Activated CD4-positive, alpha-beta T cell treated with anti-CD3 and anti-CD28 coated beads, Interleukin-2, amount 50 U/mL, for 48 hours (primary cell): ENCODE data around the gene ATG3.
"Not testable (repeated sequence)": the region's sequence is repeated elsewhere in the genome, so short reads cannot be mapped to it uniquely, and the experiment has no call there.

Experiments
- DNase-seq, 2 experiments: peaks; one replicate each; pipeline ENCODE4 v3.0.0-alpha.2; 2020

The ATG3 gene

GRCh38 chr3:112561734-112562529, at the start of gene ATG3, which contains the start of gene SLC35A5:
TSS of gene ATG3 (minus strand) at chr3:112561962. CDS start at chr3:112561528, 434 bp downstream.
TSS of gene SLC35A5 (plus strand) at chr3:112562045. CDS start at chr3:112563404, 1,359 bp downstream.
- DNase-seq = peak; percentile 98 to 99

DNA sequence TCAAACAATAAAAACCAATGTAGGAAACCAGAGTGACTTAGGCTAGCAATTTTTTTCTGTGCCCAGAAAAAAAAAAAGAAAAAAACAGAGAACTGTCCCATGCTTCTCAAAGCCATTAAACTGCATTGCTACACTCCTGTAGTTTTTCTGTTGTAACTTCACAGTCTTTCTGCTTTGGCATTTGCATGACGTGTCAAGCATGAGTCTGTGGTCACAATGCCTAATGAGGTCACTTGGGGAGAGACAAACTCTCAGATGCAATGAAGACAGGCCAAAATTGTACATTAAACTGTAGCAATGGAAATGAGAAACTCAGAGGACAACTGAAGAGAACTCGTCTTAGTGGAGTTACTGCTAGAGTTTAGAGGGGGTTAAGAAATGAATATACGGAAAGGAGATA, 48.4 kb upstream of the ATG3 start:
- DNase-seq = no peak

DNA sequence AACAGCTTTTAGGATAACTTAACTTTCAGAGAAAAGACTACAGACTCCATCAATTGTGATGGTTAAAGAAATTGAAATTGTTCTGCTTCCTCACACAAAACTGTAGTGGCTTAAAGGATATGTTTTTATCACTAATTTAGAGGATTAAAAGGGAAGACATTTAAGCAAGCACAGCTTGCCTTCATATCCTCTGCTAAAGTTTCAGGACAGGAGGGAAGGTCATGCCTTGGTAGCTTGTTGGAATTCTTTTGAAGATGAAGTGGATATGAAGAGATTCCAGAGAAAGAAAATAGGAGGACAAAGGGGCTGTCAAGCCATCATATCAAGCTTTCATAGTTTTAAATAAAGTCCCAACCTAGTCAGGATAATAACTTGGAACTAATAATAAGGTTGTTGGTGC, 46.1 kb upstream of the ATG3 start:
- no peak for DNase-seq

- no peak for DNase-seq
Measured at GRCh38 chr3:112606098-112606497, 44.3 kb upstream of the ATG3 start.

- DNase-seq = no peak
Measured at GRCh38 chr3:112605285-112605684, 43.5 kb upstream of the ATG3 start.

DNA sequence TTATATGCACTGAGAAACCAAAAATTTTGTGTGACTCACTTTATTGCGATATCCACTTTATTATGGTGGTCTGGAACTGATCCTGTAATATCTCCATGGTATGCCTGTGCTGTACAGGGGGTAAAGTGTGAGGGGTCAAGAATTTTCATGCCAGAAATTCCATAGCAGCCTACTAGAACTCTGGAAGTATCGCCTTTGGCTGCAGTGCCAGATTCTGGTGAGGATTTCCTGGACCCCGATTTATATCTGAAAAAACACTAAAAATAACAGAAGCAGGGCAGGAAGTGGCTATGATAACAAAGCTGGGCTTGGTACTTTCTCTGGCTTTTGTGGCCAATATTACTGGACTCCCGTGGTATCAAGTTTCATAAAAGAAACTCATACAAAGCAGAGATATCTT, 42.8 kb upstream of the ATG3 start:
- DNase-seq = no peak

DNA sequence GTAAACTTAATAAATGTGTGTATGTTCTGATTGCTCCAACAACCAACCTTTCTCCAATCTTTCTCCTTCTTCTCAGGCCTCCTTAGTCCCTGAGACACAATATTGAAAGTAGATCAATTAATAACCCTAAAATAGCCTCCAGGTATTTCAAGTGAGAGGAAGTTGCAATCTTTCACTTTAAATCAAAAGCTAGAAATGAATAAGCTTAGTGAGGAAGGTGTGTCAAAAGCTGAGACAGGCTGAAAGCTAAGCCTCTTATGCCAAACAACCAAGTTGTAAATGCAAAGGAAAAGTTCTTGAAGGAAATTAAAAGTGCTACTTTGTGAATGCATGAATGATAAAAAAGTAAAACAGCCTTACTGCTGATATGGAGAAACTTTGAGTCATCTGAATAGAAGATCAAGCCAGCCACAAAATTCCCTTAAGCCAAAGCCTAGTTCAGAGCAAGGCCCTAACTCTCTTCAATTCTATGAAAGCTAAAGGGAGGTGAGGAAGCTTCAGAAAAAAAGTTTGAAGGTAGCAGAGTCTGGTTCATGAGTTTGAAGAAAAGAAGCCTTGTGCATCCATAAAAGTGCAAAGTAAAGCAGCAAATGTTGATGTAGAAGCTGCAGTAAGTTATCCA, 40.6 kb upstream of the ATG3 start:
- DNase-seq = no peak

DNA sequence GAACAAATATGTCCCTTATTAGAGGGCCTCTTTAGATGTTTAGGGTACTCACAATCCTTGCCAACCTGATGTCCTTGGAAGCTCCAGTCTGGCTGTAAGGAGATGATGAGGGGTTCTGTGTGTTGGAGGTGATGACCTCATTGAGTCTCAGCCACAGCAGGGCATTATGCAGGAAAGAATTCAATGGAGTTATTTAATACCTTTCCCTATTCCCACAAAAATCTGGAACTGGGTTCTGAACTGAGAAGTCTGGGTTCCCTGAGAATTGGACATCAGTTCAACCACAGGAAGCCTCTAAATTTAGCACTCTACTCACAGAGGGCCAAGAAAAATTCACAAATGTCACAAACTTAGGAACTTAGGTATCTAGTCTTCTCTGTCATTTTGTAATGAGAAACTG, 37.0 kb upstream of the ATG3 start:
- DNase-seq = no peak

DNA sequence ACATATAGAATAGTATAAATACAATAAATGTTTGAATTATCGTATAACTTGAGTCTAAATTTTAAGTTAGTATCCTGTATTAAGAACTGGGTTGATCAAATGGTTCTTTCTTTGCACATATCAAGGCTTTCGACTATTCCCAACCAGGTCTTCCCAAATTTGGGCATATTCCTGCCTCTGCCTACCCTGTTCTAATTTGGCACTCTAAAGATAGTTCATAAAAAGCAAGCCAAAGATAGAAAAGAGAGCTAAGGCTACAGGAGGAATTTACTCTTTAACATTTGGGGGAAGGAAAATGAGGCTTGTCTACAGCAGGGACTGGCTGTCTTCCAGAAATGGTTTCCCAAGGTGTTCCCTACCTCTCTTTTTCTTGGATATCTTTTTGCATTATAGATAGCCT, 36.2 kb upstream of the ATG3 start:
- DNase-seq = no peak

- DNase-seq = no peak
Measured at GRCh38 chr3:112594856-112595255, 33.1 kb upstream of the ATG3 start.

DNA sequence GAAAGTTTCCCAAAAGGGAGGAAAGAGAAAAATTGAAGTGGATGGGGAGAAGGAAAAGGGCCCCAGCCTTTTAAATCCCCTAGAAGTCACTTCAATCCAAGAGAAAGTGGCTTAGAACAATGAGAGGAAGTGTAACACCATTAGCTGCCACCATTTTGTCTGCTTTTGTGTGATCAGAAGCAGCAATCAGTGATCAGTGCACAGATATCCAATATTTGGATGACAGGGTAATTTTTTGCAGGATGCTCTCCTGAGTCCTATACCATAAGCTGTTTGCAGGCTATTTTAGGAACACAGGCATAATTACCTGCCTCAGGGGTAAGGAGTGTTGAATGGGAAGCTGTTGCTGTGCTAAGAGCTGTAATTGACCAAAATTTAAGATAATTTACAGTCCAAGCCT, 31.5 kb upstream of the ATG3 start:
- DNase-seq = no peak

GRCh38 chr3:112587336-112587735, 25.6 kb upstream of the ATG3 start:
- no peak for DNase-seq

- DNase-seq = no peak
Measured at GRCh38 chr3:112585782-112586181, 24.0 kb upstream of the ATG3 start.

GRCh38 chr3:112583105-112583504, 21.3 kb upstream of the ATG3 start:
- DNase-seq = no peak

- peak; percentile 7 to 32 for DNase-seq
Measured at GRCh38 chr3:112582244-112582874, 20.6 kb upstream of the ATG3 start.

DNA sequence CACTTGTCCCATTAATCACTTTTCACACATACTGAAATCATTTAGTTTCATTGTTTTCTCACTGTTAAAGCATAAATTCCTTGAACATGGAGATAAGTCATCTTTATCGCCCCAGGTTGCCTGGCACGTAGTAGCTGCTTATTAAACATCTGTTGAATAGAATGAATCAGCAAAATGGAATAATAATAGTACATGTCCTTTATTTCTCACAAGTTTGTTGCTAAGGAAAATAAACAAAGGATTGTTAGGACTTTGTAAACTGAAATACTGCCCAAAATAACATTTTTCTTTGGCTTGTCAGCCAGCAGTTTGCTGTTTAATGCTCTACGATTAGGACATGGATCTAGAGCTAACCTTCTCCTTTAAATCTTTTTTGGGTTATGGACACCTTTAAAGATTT, 17.9 kb upstream of the ATG3 start:
- DNase-seq = no peak

DNA sequence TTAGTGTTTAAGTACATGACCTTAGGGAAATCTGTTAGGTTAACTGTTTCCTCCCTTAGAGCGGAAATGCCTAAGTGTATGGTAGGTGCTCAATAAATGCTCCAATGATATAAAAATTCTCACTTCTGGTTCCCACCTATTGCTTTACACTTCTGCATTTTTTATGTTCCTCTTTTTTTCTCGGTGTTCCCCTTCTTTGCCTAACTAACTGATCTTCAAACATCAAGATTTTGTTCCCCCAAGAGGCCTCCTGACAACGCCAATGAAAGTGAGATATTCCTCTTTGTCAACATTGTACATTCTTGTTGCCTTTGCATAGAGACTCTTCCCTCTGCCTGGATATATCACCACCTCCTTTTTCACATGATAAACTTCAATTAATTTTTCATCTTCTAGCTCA, 17.5 kb upstream of the ATG3 start:
- no peak for DNase-seq

- no peak for DNase-seq
Measured at GRCh38 chr3:112572701-112573100, 10.9 kb upstream of the ATG3 start.

DNA sequence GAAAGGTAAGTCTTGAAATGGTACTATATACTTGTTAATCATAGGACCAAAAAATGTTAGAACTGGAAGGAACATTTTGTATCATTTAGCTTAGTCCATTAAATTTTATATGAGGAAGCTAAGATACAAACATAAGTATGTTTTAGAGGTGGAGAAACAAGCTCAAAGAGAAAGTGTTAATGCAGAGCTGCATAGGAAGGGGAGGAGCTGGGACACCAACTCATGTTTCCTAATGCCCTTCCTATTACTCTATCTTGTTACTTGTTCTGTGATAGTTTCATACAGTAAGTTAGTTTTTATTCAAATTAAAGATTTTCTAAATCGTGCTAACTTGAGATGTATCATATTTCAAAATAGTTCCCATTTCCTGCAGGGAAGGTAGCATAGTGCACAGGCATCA, 7.5 kb upstream of the ATG3 start:
- DNase-seq = no peak

- DNase-seq = no peak
Measured at GRCh38 chr3:112568642-112569041, 6.9 kb upstream of the ATG3 start.

DNA sequence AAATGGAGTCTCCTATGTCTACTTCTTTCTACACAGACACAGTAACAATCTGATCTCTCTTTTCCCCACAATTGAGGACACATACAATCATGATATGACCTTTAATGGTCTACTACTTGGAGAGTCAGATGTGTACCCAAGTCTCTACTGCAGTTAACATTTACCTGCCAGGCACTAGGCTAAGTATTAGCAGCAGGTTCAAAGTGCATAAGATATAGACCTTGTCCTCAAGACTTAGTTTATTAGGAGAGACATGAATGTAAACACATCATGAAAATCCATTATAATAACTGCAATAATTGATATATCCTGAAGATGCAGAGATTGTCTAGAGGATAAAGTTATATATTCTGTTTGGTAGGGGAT, 3.2 kb upstream of the ATG3 start:
- no peak for DNase-seq

GRCh38 chr3:112564247-112564939, 2.6 kb upstream of the ATG3 start:
- not testable (repeated sequence) for DNase-seq

DNA sequence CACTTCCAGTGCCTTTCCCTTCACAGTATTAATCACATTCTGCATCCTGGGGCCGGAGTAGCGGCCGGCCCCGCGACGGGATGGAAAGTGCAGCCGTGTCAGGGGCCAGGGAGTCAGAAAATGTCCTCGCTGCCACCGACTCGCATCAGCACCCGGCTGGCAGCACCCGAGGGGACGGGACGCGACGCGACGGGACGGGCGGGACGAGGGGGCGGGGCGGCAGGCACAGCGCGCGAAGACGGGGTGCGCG, 353 bp downstream of the ATG3 start:
- DNase-seq = peak; percentile 83 to 84
